GM13976 (cell line): ENCODE measurements around the gene LIMS2.

Source experiments
- DNase-seq: peaks from one replicate; pipeline ENCODE4 v3.0.0; 2012; ENCODE audit warnings: low spot score
- in situ Hi-C: fragments of 300-500 bp; cut with MboI; formaldehyde crosslinking; loops from one replicate; pipeline ENCODE4 v1.12.0; 2022; ENCODE audit warnings: low sequenced_read_pairs, mixed read lengths, inconsistent platforms; ENCODE audit not compliant: unreplicated experiment
- TF ChIP-seq, protein P1 (sequence below): IDR thresholded peaks from 2 replicates; pipeline ENCODE4 v1.5.1; 2012; ENCODE audit warnings: borderline replicate concordance, mild to moderate bottlenecking; ENCODE audit not compliant: insufficient read depth; ENCODE audit errors: extremely low read depth, missing control alignments, control extremely low read depth

The LIMS2 gene

DNA sequence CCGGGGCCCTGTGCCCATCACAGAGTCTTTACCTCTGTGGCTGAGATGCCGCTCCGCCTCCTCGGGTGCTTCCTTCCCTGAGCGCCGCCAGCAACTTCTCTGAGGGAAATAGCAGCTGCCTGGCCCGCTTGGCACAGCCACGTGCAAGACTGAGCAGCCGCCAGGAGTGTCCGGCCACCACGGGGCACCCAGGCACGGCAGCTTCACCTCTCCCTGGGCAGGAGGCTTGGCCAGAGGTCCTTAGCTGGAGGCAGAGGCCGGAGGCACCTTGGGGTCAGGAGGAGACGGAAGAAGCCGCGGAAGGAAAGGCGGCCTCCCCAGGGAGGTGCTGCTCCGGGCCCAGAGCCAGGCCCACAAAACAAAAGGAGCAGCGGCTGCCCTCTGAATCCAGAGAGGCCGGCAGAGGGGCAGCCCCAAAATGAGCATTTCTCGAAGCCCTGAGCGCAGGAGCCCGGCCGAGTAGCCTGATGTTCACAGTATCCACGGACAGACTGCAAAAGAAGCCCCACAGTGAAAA is 6.0 kb upstream of the LIMS2 start:
- peak; percentile 30 for DNase-seq
- in situ Hi-C loops: no loop called here
- TF ChIP-seq, protein P1, sequence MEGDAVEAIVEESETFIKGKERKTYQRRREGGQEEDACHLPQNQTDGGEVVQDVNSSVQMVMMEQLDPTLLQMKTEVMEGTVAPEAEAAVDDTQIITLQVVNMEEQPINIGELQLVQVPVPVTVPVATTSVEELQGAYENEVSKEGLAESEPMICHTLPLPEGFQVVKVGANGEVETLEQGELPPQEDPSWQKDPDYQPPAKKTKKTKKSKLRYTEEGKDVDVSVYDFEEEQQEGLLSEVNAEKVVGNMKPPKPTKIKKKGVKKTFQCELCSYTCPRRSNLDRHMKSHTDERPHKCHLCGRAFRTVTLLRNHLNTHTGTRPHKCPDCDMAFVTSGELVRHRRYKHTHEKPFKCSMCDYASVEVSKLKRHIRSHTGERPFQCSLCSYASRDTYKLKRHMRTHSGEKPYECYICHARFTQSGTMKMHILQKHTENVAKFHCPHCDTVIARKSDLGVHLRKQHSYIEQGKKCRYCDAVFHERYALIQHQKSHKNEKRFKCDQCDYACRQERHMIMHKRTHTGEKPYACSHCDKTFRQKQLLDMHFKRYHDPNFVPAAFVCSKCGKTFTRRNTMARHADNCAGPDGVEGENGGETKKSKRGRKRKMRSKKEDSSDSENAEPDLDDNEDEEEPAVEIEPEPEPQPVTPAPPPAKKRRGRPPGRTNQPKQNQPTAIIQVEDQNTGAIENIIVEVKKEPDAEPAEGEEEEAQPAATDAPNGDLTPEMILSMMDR: no peak

DNA sequence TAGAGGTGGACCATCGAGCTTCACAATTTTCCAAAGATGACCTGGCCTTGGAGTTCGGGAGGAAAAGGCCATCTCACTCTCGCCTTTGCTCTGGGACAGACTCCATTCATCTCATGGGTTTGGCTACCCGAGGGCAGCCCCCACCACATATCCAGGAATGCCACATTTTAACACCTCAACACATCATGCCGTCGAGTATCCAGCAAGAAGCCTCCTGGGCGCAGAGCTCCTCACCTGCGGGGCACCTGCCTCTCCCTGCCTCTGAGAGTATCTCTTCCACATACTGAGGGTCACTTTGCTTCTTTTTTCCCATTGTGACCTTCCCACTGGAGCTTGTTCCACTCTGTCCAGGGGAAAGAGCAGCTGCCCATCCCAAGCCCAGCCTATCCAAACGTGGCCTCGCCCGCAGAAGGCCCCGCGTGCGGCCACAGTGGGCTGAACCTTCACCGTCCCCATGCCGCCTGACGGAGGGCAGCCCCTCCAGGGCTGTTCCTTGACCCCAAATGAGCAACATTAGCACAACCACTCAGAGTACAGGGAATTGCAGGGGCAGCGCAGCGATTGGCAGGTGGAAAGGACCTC is 5.5 kb upstream of the LIMS2 start:
- TF ChIP-seq, protein P1: no peak
- in situ Hi-C loops: no loop called here
- DNase-seq: peak; percentile 19

DNA sequence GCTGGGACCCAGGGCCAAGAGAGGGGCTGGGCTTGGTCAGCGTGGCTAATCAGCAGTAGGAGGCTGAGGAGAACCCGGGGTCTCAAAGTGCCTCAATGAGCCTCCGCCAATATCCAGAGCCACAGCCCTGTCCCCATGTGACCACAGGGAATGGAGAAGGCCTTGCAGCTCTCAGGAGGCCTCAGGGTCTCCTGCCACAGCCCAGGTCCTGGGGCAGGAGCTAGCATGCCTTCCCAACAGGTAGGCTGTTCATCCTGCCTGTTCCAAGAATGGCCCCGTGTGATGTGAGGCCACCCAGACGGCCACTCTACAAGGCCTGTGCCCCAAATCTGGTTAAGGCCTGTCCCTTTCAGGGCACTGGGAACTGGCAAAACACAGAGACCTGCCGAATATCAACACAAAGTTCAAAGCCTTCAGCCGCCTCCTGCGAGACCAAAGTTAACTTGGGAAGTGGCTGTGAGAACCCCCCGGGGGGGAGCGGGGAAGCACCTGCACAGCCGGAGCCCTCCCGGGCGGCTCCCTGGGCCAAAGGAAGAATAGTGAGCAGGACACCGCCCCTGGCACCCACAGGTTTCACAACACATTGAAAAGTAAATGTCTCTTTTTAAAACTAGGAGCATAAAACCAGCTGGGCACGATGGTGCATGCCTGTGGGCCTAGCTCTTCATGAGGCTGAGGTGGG is 4.5 kb upstream of the LIMS2 start:
- in situ Hi-C loops: no loop called here
- peak; percentile 31 for DNase-seq
- TF ChIP-seq, protein P1: no peak

DNA sequence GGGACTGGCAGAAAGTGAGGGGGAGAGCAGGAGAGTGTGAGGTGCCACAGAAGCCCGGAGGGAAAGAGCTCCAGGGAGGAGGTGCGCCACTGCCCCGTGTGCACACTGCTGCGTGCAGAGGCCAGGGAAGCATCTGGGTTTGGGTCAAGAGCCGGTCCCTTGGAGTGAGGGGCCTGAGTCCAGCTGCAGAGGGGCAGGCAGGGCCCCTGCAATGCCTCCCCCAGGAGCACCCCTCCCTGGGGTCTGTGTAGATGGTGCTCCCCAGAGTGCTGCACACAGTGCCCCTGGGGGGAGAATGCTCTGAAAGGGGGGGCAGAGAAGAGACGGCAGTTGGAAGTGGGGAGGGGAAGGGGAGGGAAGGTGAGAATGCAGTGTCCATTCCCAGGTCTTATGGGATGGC is 3.7 kb upstream of the LIMS2 start:
- in situ Hi-C loops: no loop called here
- DNase-seq: peak; percentile 20
- TF ChIP-seq, protein P1: no peak

DNA sequence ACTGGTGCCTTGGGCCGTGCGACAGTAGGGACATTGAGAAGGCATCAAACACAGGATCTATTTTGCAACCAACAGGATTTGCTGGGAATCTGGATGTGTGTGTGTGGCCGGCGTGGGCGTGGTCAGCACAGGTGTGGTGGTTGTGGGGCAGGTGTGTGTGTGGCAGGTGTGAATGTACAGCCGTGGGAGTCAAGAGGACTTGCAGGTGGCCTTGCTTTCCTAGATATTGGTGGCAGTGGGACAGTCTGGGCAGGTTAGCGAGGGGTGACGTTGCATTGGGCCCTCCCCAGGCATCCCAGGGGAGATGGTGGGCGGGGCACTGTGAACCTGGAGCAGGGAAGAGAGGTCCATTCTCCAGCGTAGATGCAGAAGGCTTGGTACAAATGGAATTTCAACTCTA is 3.2 kb upstream of the LIMS2 start:
- TF ChIP-seq, protein P1: no peak
- no peak for DNase-seq
- in situ Hi-C loops: no loop called here

DNA sequence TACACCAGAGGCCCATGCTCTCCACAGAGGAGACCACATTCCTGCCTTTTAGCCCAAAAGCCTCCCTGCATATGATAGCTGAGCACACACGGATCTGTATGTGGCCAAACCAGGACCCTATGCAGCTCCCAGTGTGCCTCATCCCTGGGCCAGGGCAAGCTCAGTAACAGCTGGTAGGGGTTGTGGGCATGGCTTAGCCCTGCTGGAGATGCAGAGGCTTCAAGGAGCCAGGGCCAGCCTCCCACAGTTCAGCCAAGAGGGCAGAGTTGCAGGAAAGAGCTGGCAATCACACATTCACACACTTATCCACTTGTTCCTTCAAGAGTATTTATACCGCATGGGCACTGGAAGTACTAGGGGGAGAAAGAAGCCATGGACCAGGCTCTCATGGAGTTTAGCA is 1.6 kb upstream of the LIMS2 start:
- in situ Hi-C loops: no loop called here
- TF ChIP-seq, protein P1: no peak
- DNase-seq: no peak
